ENCODE measurements around the gene ADAM33.

DNA sequence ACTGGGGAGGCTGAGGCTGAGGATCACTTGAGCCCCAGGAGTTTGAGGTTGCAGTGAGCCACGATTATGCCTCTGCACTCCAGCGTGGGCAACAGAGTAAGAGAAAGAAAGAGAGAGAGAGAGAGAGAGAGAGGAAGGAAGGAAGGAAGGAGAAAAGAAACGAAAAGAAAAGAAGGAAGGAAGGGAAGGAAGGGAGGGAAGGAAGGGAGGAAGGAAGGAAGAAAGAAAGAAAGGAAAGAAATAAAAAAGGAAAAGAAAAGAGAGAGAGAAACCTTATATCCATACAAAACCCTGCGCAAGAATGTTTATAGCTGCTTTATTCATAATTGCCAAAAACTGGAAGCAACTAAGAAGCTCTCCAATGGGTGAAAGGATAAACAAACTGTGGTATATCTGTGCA lies 42.5 kb upstream of the ADAM33 start:
- TF ChIP-seq EZH2 (IDR thresholded peaks at IDR 0.05), result no peak
- TF ChIP-seq, protein P1, sequence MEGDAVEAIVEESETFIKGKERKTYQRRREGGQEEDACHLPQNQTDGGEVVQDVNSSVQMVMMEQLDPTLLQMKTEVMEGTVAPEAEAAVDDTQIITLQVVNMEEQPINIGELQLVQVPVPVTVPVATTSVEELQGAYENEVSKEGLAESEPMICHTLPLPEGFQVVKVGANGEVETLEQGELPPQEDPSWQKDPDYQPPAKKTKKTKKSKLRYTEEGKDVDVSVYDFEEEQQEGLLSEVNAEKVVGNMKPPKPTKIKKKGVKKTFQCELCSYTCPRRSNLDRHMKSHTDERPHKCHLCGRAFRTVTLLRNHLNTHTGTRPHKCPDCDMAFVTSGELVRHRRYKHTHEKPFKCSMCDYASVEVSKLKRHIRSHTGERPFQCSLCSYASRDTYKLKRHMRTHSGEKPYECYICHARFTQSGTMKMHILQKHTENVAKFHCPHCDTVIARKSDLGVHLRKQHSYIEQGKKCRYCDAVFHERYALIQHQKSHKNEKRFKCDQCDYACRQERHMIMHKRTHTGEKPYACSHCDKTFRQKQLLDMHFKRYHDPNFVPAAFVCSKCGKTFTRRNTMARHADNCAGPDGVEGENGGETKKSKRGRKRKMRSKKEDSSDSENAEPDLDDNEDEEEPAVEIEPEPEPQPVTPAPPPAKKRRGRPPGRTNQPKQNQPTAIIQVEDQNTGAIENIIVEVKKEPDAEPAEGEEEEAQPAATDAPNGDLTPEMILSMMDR (IDR thresholded peaks at IDR 0.05), result no peak
